OCI-LY1 (cell line): Measurements from ENCODE around the gene GPATCH4.

ENCODE experiments used
- CTCF ChIP-seq: fragments of 200-600 bp; sonication (generic), shearing (Covaris generic); IDR thresholded peaks from 2 replicates; pipeline ENCODE4 v1.5.1; 2017; ENCODE audit warnings: mild to moderate bottlenecking, antibody characterized with exemption, low read length, moderate library complexity, mixed read lengths
- EZH2 ChIP-seq: fragments of 200-600 bp; sonication (generic), shearing (Covaris generic); IDR thresholded peaks from 2 replicates; pipeline ENCODE4 v1.8.0; 2017; ENCODE audit warnings: borderline replicate concordance, mixed run types, mild to moderate bottlenecking, antibody characterized with exemption, low read length, moderate library complexity, mixed read lengths

- TF ChIP-seq CTCF (no peak), EZH2 (no peak)
Observed at GRCh38 chr1:156551066-156551643, 50.1 kb downstream of the GPATCH4 start.
